GM19043 (cell line): Measurements from ENCODE around the gene BMP7.

Source experiments
- ATAC-seq: cut with Tn5 transposase; IDR thresholded peaks from one replicate; pipeline ENCODE4 v1.9.1; 2021; ENCODE audit warnings: low read depth; ENCODE audit not compliant: unreplicated experiment

The BMP7 gene

GRCh38 chr20:57266291-57267157, at the start of gene BMP7:
TSS of gene BMP7 (minus strand) at chr20:57266641. CDS start at chr20:57266122, 519 bp downstream.
- ATAC-seq: no peak

- no peak for ATAC-seq
Measured at GRCh38 chr20:57315976-57316480, 49.6 kb upstream of the BMP7 start.

- ATAC-seq: no peak
Measured at GRCh38 chr20:57315083-57315975, 48.9 kb upstream of the BMP7 start.

GRCh38 chr20:57313951-57314350, 47.5 kb upstream of the BMP7 start:
- no peak for ATAC-seq

- ATAC-seq: no peak
Measured at GRCh38 chr20:57313230-57313629, 46.8 kb upstream of the BMP7 start.

- ATAC-seq: no peak
Measured at GRCh38 chr20:57312138-57312537, 45.7 kb upstream of the BMP7 start.

- no peak for ATAC-seq
Measured at GRCh38 chr20:57310821-57311514, 44.5 kb upstream of the BMP7 start.

GRCh38 chr20:57309544-57310115, 43.2 kb upstream of the BMP7 start:
- ATAC-seq: no peak

- ATAC-seq: no peak
Measured at GRCh38 chr20:57308451-57309271, 42.2 kb upstream of the BMP7 start.

GRCh38 chr20:57306747-57307146, 40.3 kb upstream of the BMP7 start:
- no peak for ATAC-seq

- ATAC-seq: no peak
Measured at GRCh38 chr20:57301026-57301425, 34.6 kb upstream of the BMP7 start.

GRCh38 chr20:57298457-57298856, 32.0 kb upstream of the BMP7 start:
- no peak for ATAC-seq

- no peak for ATAC-seq
Measured at GRCh38 chr20:57294550-57294949, 28.1 kb upstream of the BMP7 start.

GRCh38 chr20:57293995-57294394, 27.6 kb upstream of the BMP7 start:
- ATAC-seq: no peak

GRCh38 chr20:57292611-57293010, 26.2 kb upstream of the BMP7 start:
- no peak for ATAC-seq

GRCh38 chr20:57291694-57292093, 25.3 kb upstream of the BMP7 start:
- no peak for ATAC-seq

- ATAC-seq: no peak
Measured at GRCh38 chr20:57291003-57291402, 24.6 kb upstream of the BMP7 start.

GRCh38 chr20:57290178-57290484, 23.7 kb upstream of the BMP7 start:
- ATAC-seq: no peak

GRCh38 chr20:57289391-57290177, 23.1 kb upstream of the BMP7 start:
- no peak for ATAC-seq
